Small intestine (tissue), 7 donors: Measurements from ENCODE around the gene FGGY. TPM values are rescaled to one million over a fixed set of nuclear protein-coding genes. Genes with fewer than 3 reads are reported as not detected.
A peak's percentile ranks its signal among the peaks of the same experiment; 100 is the strongest.

Source experiments
- DNase-seq, 2 donors: peaks; one replicate each; pipeline versions ENCODE4 v3.0.0 to v3.0.0-alpha.2; 2013
- FAIRE-seq: peaks from 2 replicates; lab custom pipeline; 2012; peaks lifted over from hg19 to GRCh38; lab: Jason Lieb, UNC
- H3K27ac ChIP-seq, 3 donors: one replicate each; pipeline ENCODE4 v1.5.1; 2013; ENCODE audit warnings: low read length in 2 of 3, mild to moderate bottlenecking in 2 of 3, control low read depth in 1 of 3, inconsistent platforms in 1 of 3, low read depth in 1 of 3, moderate library complexity in 1 of 3
- H3K27me3 ChIP-seq, 3 donors: one replicate each; pipeline ENCODE4 v1.6.1; 2013; ENCODE audit warnings: low read length in 3 of 3, inconsistent platforms in 1 of 3; ENCODE audit not compliant: control insufficient read depth in 3 of 3, insufficient read depth in 3 of 3
- H3K36me3 ChIP-seq, 3 donors: one replicate each; pipeline ENCODE4 v1.6.1; 2013; ENCODE audit warnings: low read length in 3 of 3, inconsistent platforms in 1 of 3, low read depth in 1 of 3, mild to moderate bottlenecking in 1 of 3, moderate library complexity in 1 of 3; ENCODE audit not compliant: control insufficient read depth in 3 of 3, insufficient read depth in 2 of 3
- H3K4me1 ChIP-seq, 3 donors: one replicate each; pipeline ENCODE4 v1.6.1; 2013; ENCODE audit warnings: low read length in 2 of 3, inconsistent platforms in 1 of 3, low read depth in 1 of 3, mild to moderate bottlenecking in 1 of 3, moderate library complexity in 1 of 3; ENCODE audit not compliant: control insufficient read depth in 3 of 3, insufficient read depth in 2 of 3
- H3K4me3 ChIP-seq, 3 donors: one replicate each; pipeline ENCODE4 v1.5.1; 2013; ENCODE audit warnings: low read length in 3 of 3, control low read depth in 1 of 3, inconsistent platforms in 1 of 3, low read depth in 1 of 3, mild to moderate bottlenecking in 1 of 3, moderate library complexity in 1 of 3
- H3K9me3 ChIP-seq, 2 donors: one replicate each; pipeline ENCODE4 v1.6.1; 2013; ENCODE audit warnings: low read depth in 1 of 2, low read length in 1 of 2; ENCODE audit not compliant: control insufficient read depth in 2 of 2, insufficient read depth in 1 of 2
- WGBS, 3 donors: extraction: QIAGEN DNeasy Blood & Tissue Kit; methylation state at CpG; one replicate each; pipeline ENCODE4 v1.1.7; 2013; 5-methylcytosine and 5-hydroxymethylcytosine counted together
- polyA plus RNA-seq, 4 donors: library from polyadenylated mRNA; stranded (reverse) in 3 of 4; unstranded in 1 of 4; fragments of 200-250 nt in 3 of 4; fragments of 120-200 nt in 1 of 4; gene quantifications; one replicate each; pipeline versions ENCODE4 v1.2.1 to v1.2.3, GENCODE V29; 2013
- donor health status: healthy with polysubstance abuse.
- donor health status: control.
- donor health status: control.
- donor health status: Bipolar disorder and iron deficiency.
- donor health status: healthy.

The FGGY gene
- polyA plus RNA-seq, 4 donors = 12.3 to 28.0 (median 15.0) TPM

- Histone ChIP-seq H3K9me3 (no peaks in the 10 kb centered on the region), H3K36me3 (peaks cover 0 to 2% (median 0%) of the 10 kb centered on the region in 3 donors), H3K27me3 (no peaks in the 10 kb centered on the region), H3K27ac (no peak overlapping the region), H3K4me1 (peaks cover 0 to 4% (median 0%) of the 10 kb centered on the region in 3 donors), H3K4me3 (no peak overlapping the region)
- 85 to 93% (median 93%) methylated on average over 8 of the region's 8 CpGs for WGBS, 3 donors
- no peak for FAIRE-seq
- no peak for DNase-seq
These were observed 107.9 kb downstream of the FGGY start for GRCh38 chr1:59404796-59405195.

GRCh38 chr1:59406437-59407164 lies 109.7 kb downstream of the FGGY start:
- FAIRE-seq (no peak), DNase-seq (no peak)
- H3K36me3 ChIP-seq = peaks cover 0 to 2% (median 0%) of the 10 kb centered on the region in 3 donors
- no peak overlapping the region for H3K27ac ChIP-seq
- H3K27me3 ChIP-seq = no peaks in the 10 kb centered on the region
- WGBS, 3 donors = 92 to 94% (median 94%) methylated on average over 4 of the region's 4 CpGs
- peaks cover 0 to 6% (median 0%) of the 10 kb centered on the region in 3 donors for H3K4me1 ChIP-seq
- no peak overlapping the region for H3K4me3 ChIP-seq
- H3K9me3 ChIP-seq = no peaks in the 10 kb centered on the region

- Histone ChIP-seq H3K4me1 (peaks cover 0 to 6% (median 0%) of the 10 kb centered on the region in 3 donors), H3K27me3 (no peaks in the 10 kb centered on the region), H3K4me3 (no peak overlapping the region), H3K36me3 (peaks cover 0 to 2% (median 0%) of the 10 kb centered on the region in 3 donors), H3K9me3 (no peaks in the 10 kb centered on the region), H3K27ac (no peak overlapping the region)
- DNase-seq (no peak), FAIRE-seq (no peak)
- 64 to 83% (median 80%) methylated on average over 4 of the region's 4 CpGs for WGBS, 3 donors
These were observed 111.8 kb downstream of the FGGY start for GRCh38 chr1:59408608-59409240.

GRCh38 chr1:59409549-59409948 lies 112.7 kb downstream of the FGGY start:
- H3K27ac ChIP-seq = no peak overlapping the region
- H3K36me3 ChIP-seq = peaks cover 0 to 3% (median 0%) of the 10 kb centered on the region in 3 donors
- H3K4me3 ChIP-seq = no peak overlapping the region
- DNase-seq (no peak), FAIRE-seq (no peak)
- H3K4me1 ChIP-seq = peaks cover 0 to 6% (median 0%) of the 10 kb centered on the region in 3 donors
- no peaks in the 10 kb centered on the region for H3K9me3 ChIP-seq
- H3K27me3 ChIP-seq = no peaks in the 10 kb centered on the region

- DNase-seq (no peak), FAIRE-seq (no peak)
- Histone ChIP-seq H3K36me3 (peaks cover 0 to 5% (median 0%) of the 10 kb centered on the region in 3 donors), H3K27me3 (no peaks in the 10 kb centered on the region), H3K9me3 (no peaks in the 10 kb centered on the region), H3K4me3 (no peak overlapping the region), H3K4me1 (peaks cover 0 to 6% (median 0%) of the 10 kb centered on the region in 3 donors), H3K27ac (no peak overlapping the region)
- 90 to 96% (median 93%) methylated on average over 2 of the region's 2 CpGs for WGBS, 3 donors
These were observed 113.1 kb downstream of the FGGY start for GRCh38 chr1:59409986-59410385.

GRCh38 chr1:59410457-59410856 lies 113.6 kb downstream of the FGGY start:
- DNase-seq (no peak), FAIRE-seq (no peak)
- WGBS, 3 donors = 96% methylated on average over 2 of the region's 2 CpGs

GRCh38 chr1:59411147-59411546 lies 114.3 kb downstream of the FGGY start:
- H3K27ac ChIP-seq = peak overlapping the region in 1 of 3 donors; percentile 29
- no peak for FAIRE-seq
- DNase-seq = peak in 1 of 2 donors; percentile 15
- WGBS, 3 donors = 53 to 77% (median 59%) methylated on average over 3 of the region's 3 CpGs
- H3K4me3 ChIP-seq = no peak overlapping the region
- no peaks in the 10 kb centered on the region for H3K27me3 ChIP-seq
- peaks cover 0 to 5% (median 0%) of the 10 kb centered on the region in 3 donors for H3K36me3 ChIP-seq
- no peaks in the 10 kb centered on the region for H3K9me3 ChIP-seq
- H3K4me1 ChIP-seq = peaks cover 0 to 6% (median 0%) of the 10 kb centered on the region in 3 donors

More at GRCh38 chr1:59410457-59410856, 113.6 kb downstream of the FGGY start:
- Histone ChIP-seq H3K36me3 (peaks cover 0 to 5% (median 0%) of the 10 kb centered on the region in 3 donors), H3K27me3 (no peaks in the 10 kb centered on the region), H3K27ac (no peak overlapping the region), H3K4me3 (no peak overlapping the region), H3K4me1 (peaks cover 0 to 6% (median 0%) of the 10 kb centered on the region in 3 donors), H3K9me3 (no peaks in the 10 kb centered on the region)

- FAIRE-seq = no peak
- H3K4me3 ChIP-seq = no peak overlapping the region
- H3K36me3 ChIP-seq = peaks cover 0 to 3% (median 0%) of the 10 kb centered on the region in 3 donors
- peaks cover 0 to 6% (median 0%) of the 10 kb centered on the region in 3 donors for H3K4me1 ChIP-seq
- no peak overlapping the region for H3K27ac ChIP-seq
- H3K9me3 ChIP-seq = no peaks in the 10 kb centered on the region
- H3K27me3 ChIP-seq = no peaks in the 10 kb centered on the region
- no peak for DNase-seq
- WGBS, 3 donors = 69 to 77% (median 71%) methylated on average over 2 of the region's 2 CpGs
These were observed 115.9 kb downstream of the FGGY start for GRCh38 chr1:59412718-59413326.
